Transverse colon (tissue), 4 donors: ENCODE measurements around the gene SOX4. TPM values are rescaled to one million over a fixed set of nuclear protein-coding genes. Genes with fewer than 3 reads are reported as not detected.

Source experiments
- DNase-seq: peaks from one replicate; pipeline ENCODE4 v3.0.0-alpha.2; 2019
- H3K27ac ChIP-seq, 4 donors: fragments of 200-600 bp; sonication (generic); 2 replicates each; pipeline ENCODE4 v1.5.1; 2016 to 2018; ENCODE audit warnings: inconsistent platforms in 4 of 4
- H3K27me3 ChIP-seq: fragments of 200-600 bp; sonication (generic); 2 replicates; pipeline ENCODE4 v1.5.1; 2017; ENCODE audit warnings: inconsistent platforms
- H3K36me3 ChIP-seq, 4 donors: fragments of 200-600 bp; sonication (generic); 2 replicates each; pipeline ENCODE4 v1.5.1; 2017 to 2019; ENCODE audit warnings: inconsistent platforms in 4 of 4
- H3K4me1 ChIP-seq, 4 donors: fragments of 200-600 bp; sonication (generic); 2 replicates each; pipeline ENCODE4 v1.5.1; 2017 to 2020; ENCODE audit warnings: inconsistent platforms in 4 of 4
- H3K4me3 ChIP-seq, 4 donors: fragments of 200-600 bp; sonication (generic); 1 replicate in 1 of 4; 2 replicates in 3 of 4; pipeline versions ENCODE4 v1.5.1 to v1.6.1; 2017 to 2019; ENCODE audit warnings: inconsistent platforms in 4 of 4
- H3K9me3 ChIP-seq, 2 donors: fragments of 200-600 bp; sonication (generic); 2 replicates each; pipeline ENCODE4 v1.5.1; 2017 to 2019; ENCODE audit warnings: inconsistent platforms in 2 of 2
- EP300 ChIP-seq: sonication (generic); formaldehyde crosslinking; IDR thresholded peaks from one replicate; pipeline ENCODE4 v1.6.1; 2017; ENCODE audit warnings: antibody characterized with exemption, low read depth
- POLR2A ChIP-seq: fragments of 450-650 bp; IDR thresholded peaks from one replicate; pipeline ENCODE4 v1.6.1; 2016; ENCODE audit warnings: antibody characterized with exemption, mild to moderate bottlenecking, moderate library complexity
- POLR2AphosphoS5 ChIP-seq, 3 donors: sonication (generic); formaldehyde crosslinking; IDR thresholded peaks; one replicate each; pipeline ENCODE4 v1.6.1; 2016; ENCODE audit warnings: antibody characterized with exemption in 3 of 3
- WGBS, 2 donors: methylation state at CpG; one replicate each; pipeline ENCODE4 v1.1.5; 2018; ENCODE audit warnings: low coverage in 1 of 2; 5-methylcytosine and 5-hydroxymethylcytosine counted together
- in situ Hi-C, 4 donors: fragments of 200-750 bp; cut with MboI; loops; one replicate each; pipeline versions ENCODE4 v1.15.0 to v1.15.1; 2017; ENCODE audit warnings: low sequenced_read_pairs in 3 of 4, low pct_ligation_motif_present in 1 of 4, low pct_unique_long_range_greater_than_20kb in 1 of 4
- intact Hi-C: fragments of 100-400 bp; cut with DNase I; formaldehyde crosslinking; loops from one replicate; pipeline ENCODE4 v1.15.1; 2023; ENCODE audit warnings: low total_unique reads
- total RNA-seq, 4 donors: library from RNA; depleted of rRNA; stranded (reverse); fragments of >200 nt; gene quantifications; one replicate each; pipeline ENCODE4 v1.1.0, GENCODE V29; 2016
- TF ChIP-seq, protein P1 (sequence below), 5 experiments: fragments of 200-600 bp in 3 of 5; fragments of 450-650 bp in 2 of 5; sonication (generic) in 3 of 5; IDR thresholded peaks; 1 replicate in 2 of 5; 2 replicates in 3 of 5; pipeline ENCODE4 v1.5.1; 2016 to 2017; ENCODE audit warnings: antibody characterized with exemption in 5 of 5, inconsistent platforms in 3 of 5, mild to moderate bottlenecking in 2 of 5, moderate library complexity in 1 of 5

Gene SOX4
- total RNA-seq, 4 donors from 2014 or later: 7.5 to 25.3 (median 12.9) TPM

DNA sequence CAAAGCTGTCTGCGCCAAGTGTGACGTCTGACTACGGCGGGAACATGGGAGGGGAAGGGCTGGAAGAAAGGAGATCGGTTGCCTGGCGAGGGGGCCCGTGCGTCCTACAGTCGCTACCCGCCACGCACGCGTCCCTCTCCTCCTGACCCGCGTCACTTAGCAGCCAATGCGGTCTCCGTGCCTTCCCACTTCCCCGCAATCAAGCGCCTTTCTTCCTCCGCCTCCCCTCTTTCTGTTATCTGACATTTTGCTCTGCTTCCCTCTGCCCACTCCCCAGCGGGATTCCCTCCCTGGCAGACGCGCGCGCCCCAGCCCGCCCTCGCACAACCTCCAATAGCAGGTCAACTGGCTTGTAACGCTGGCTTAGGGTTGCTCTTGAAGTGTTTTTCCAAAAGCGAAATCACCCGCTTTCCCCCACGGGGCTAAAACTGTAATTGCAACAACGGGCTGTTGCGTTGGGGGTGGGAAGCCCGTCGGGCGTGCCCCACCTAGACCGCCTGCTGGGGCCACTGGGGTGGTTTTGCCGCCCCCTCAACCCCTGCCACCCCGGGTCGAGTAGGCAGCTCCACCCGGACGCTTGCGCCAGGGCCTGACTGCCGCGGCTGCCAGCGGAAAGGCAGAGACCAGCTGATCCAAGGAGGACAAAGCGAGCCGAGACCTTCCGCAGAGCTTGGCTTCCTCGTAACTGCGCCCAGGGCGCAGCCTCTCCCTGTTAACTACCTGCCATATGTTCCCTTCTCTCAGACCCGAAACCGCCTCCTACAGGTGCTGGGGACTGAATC lies 6.2 kb upstream of the SOX4 start:
- in situ Hi-C loops (loop anchor here (5.0 to 25.0 kb wide), 3 partner anchors 1023 to 1025 kb away; no protein-coding TSS in a partner anchor), intact Hi-C loops (loop anchor here (10.0 kb wide), 2 partner anchors 803 to 1023 kb away; no protein-coding TSS in a partner anchor)
- Histone ChIP-seq H3K36me3 (no peaks in the 10 kb centered on the region), H3K27me3 (no peaks in the 10 kb centered on the region), H3K9me3 (peaks cover 0 to 3% of the 10 kb centered on the region in 2 donors), H3K27ac (peak overlapping the region; percentile 90 to 94 (median 91)), H3K4me3 (peak overlapping the region; percentile 45 to 72 (median 62)), H3K4me1 (peaks cover 0 to 17% (median 6%) of the 10 kb centered on the region in 4 donors)
- 0% methylated on average over 13 to 54 of the region's 54 CpGs for WGBS, 2 donors
- DNase-seq: peak; percentile 72
- TF ChIP-seq, protein P1, sequence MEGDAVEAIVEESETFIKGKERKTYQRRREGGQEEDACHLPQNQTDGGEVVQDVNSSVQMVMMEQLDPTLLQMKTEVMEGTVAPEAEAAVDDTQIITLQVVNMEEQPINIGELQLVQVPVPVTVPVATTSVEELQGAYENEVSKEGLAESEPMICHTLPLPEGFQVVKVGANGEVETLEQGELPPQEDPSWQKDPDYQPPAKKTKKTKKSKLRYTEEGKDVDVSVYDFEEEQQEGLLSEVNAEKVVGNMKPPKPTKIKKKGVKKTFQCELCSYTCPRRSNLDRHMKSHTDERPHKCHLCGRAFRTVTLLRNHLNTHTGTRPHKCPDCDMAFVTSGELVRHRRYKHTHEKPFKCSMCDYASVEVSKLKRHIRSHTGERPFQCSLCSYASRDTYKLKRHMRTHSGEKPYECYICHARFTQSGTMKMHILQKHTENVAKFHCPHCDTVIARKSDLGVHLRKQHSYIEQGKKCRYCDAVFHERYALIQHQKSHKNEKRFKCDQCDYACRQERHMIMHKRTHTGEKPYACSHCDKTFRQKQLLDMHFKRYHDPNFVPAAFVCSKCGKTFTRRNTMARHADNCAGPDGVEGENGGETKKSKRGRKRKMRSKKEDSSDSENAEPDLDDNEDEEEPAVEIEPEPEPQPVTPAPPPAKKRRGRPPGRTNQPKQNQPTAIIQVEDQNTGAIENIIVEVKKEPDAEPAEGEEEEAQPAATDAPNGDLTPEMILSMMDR (IDR thresholded peaks at IDR 0.05): peak; percentile 18 to 55 (median 23)
- TF ChIP-seq POLR2AphosphoS5 (IDR thresholded peaks at IDR 0.05): peak; percentile 13 to 39 (median 21)
- TF ChIP-seq POLR2A: peak; percentile 56
- TF ChIP-seq EP300: no peak

DNA sequence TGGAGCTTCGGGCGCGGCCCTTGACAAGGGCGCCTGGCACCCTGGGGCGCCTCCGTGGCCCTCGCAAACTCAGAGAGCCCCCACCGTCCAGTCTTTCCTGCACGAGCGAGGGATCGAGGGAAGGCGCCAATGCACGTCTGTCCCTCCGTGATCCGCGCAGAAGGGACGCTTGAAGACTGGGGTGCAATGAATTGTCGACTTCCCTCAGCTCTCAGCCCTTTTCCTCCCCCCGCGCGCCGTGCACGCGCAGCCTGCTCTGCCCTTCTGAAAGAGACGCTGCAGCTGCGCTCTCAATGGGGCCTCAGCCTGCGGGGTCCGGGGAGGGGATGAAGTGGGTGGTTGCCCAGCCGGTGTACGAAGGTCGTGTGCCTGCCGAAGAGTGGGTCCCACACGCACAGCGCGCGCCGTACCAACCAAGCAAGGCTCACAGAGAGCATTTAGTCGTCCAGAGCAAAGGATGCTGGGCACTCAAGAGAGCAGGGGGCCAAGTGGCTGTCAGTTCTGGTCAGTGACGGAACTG lies 5.5 kb upstream of the SOX4 start:
- TF ChIP-seq POLR2AphosphoS5 (IDR thresholded peaks at IDR 0.05) (no peak), EP300 (no peak), POLR2A (no peak)
- TF ChIP-seq, protein P1 (IDR thresholded peaks at IDR 0.05): no peak
- Histone ChIP-seq H3K27ac (peak overlapping the region; percentile 90 to 94 (median 91)), H3K27me3 (no peaks in the 10 kb centered on the region), H3K4me3 (peak overlapping the region; percentile 45 to 72 (median 62)), H3K36me3 (no peaks in the 10 kb centered on the region), H3K4me1 (peaks cover 3 to 18% (median 11%) of the 10 kb centered on the region in 4 donors), H3K9me3 (no peaks in the 10 kb centered on the region)
- in situ Hi-C loops (loop anchor here (5.0 to 25.0 kb wide), 3 partner anchors 1023 to 1026 kb away; no protein-coding TSS in a partner anchor), intact Hi-C loops (loop anchor here (10.0 kb wide), 2 partner anchors 803 to 1023 kb away; no protein-coding TSS in a partner anchor)
- DNase-seq: peak; percentile 67
- WGBS, 2 donors: 0% methylated on average over 14 of the region's 39 CpGs; no CpG with 5 or more reads in 1 of the 2 donors

DNA sequence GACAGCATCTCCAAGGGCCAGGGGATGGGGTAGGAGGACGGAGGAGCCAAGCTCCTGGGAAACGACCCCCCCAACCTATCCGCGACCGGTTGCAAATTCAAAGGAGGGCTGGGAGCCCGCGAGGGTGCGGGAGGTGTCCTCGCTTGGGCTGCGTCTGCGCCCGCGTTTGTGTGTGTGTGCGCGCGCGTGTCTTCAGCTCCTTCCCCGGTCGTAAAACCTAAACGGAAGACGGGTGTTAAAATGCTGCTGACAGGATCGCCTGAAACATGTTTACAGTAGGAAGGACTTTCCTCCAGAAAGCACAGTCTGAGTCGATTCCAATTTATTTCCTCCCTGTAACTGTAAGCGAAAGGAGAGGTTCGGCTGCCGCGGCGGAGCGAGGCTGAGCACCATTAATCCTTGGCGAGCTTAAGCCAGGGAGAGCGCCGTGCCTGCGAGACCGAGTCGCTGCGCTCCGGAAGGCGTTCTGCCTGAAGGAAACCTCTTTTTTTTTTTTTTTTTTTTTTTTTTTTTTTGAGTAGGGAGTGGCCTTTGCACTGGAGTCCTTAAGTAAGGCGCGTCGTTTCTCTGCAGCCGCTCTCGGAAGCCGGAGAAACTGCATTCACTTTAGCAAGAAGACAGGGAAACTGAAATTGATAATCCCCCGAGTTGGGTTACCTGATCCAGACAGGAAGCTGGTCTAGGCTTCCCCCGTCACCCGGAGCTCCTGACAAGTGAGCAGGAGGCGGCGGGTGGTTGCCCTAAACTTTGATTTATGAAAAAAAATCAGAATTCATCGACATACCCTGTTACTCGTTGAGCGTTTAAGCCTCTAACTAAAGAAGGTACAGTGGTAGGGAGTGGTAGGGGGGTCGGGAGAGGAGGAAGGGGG lies 4.8 kb upstream of the SOX4 start:
- H3K27ac ChIP-seq: peak overlapping the region; percentile 90 to 94 (median 91)
- TF ChIP-seq POLR2AphosphoS5 (IDR thresholded peaks at IDR 0.05): peak; percentile 71 to 80 (median 76)
- TF ChIP-seq POLR2A: peak; percentile 78
- TF ChIP-seq, protein P1 (IDR thresholded peaks at IDR 0.05): no peak
- no peak for TF ChIP-seq EP300
- H3K4me3 ChIP-seq: peak overlapping the region; percentile 45 to 72 (median 62)
- in situ Hi-C loops (loop anchor here (5.0 to 25.0 kb wide), 3 partner anchors 1024 to 1026 kb away; no protein-coding TSS in a partner anchor), intact Hi-C loops (loop anchor here (10.0 kb wide), 2 partner anchors 804 to 1024 kb away; no protein-coding TSS in a partner anchor)
- 0% methylated on average over 1 to 40 of the region's 53 CpGs for WGBS, 2 donors
- DNase-seq: peak; percentile 69
- H3K27me3 ChIP-seq: no peaks in the 10 kb centered on the region
- no peaks in the 10 kb centered on the region for H3K9me3 ChIP-seq
- peaks cover 5 to 21% (median 12%) of the 10 kb centered on the region in 4 donors for H3K4me1 ChIP-seq
- H3K36me3 ChIP-seq: no peaks in the 10 kb centered on the region
